Heart right ventricle (tissue), 16 donors: ENCODE data around the gene FAM227B. TPM values are rescaled to one million over a fixed set of nuclear protein-coding genes. Genes with fewer than 3 reads are reported as not detected.

Experiments
- ATAC-seq, 8 donors: fragments of 200-7000 bp; cut with Tn5 transposase; one replicate each; pipeline ENCODE4 v1.9.1; 2020; ENCODE audit warnings: mild to moderate bottlenecking in 8 of 8, moderate library complexity in 8 of 8, moderate number of reproducible peaks in 1 of 8
- DNase-seq, 2 donors: peaks; one replicate each; pipeline ENCODE4 v3.0.0-alpha.2; 2020
- H3K27ac ChIP-seq, 10 donors: fragments of 200-600 bp; sonication (generic) in 2 of 10; one replicate each; pipeline versions ENCODE4 v1.5.0 to v1.8.0; 2020 to 2022; ENCODE audit warnings: mild to moderate bottlenecking in 3 of 10
- H3K27me3 ChIP-seq, 7 donors: fragments of 200-600 bp; one replicate each; pipeline ENCODE4 v1.8.0; 2021 to 2022; ENCODE audit warnings: mild to moderate bottlenecking in 2 of 7
- H3K36me3 ChIP-seq, 9 donors: fragments of 200-600 bp; sonication (generic) in 1 of 9; one replicate each; pipeline versions ENCODE4 v1.5.0 to v1.8.0; 2020 to 2022; ENCODE audit warnings: mild to moderate bottlenecking in 2 of 9
- H3K4me1 ChIP-seq, 9 donors: fragments of 200-600 bp; sonication (generic) in 1 of 9; one replicate each; pipeline versions ENCODE4 v1.5.0 to v1.8.0; 2020 to 2022; ENCODE audit warnings: mild to moderate bottlenecking in 4 of 9
- H3K4me3 ChIP-seq, 10 donors: fragments of 200-600 bp; sonication (generic) in 2 of 10; one replicate each; pipeline versions ENCODE4 v1.5.0 to v1.8.0; 2020 to 2022; ENCODE audit warnings: mild to moderate bottlenecking in 7 of 10, moderate library complexity in 2 of 10
- H3K9me3 ChIP-seq, 11 donors: fragments of 200-600 bp in 10 of 11; sonication (generic) in 2 of 11; one replicate each; pipeline versions ENCODE4 v1.5.0 to v1.8.0; 2013 to 2022; ENCODE audit warnings: mild to moderate bottlenecking in 2 of 11, control low read depth in 1 of 11, moderate library complexity in 1 of 11
- CTCF ChIP-seq, 9 donors: fragments of 200-600 bp; sonication (generic) in 2 of 9; IDR thresholded peaks; one replicate each; pipeline versions ENCODE4 v1.5.0 to v1.8.0; 2021 to 2022; ENCODE audit warnings: antibody characterized with exemption in 9 of 9, mild to moderate bottlenecking in 5 of 9, moderate library complexity in 1 of 9
- WGBS, 2 donors: extraction: QIAGEN DNeasy Blood & Tissue Kit; methylation state at CpG; one replicate each; pipeline ENCODE4 v1.1.7; 2013; ENCODE audit warnings: inconsistent platforms in 1 of 2; 5-methylcytosine and 5-hydroxymethylcytosine counted together
- intact Hi-C, 10 donors: fragments of 100-400 bp; cut with DNase I; formaldehyde crosslinking; loops; one replicate each; pipeline versions ENCODE4 v1.11.1 to v1.14.2; 2022
- polyA plus RNA-seq, 2 donors: library from polyadenylated mRNA; stranded (reverse); fragments of 200-250 nt; gene quantifications; one replicate each; pipeline ENCODE4 v1.2.3, GENCODE V29; 2013
- total RNA-seq, 10 donors: library from RNA; stranded (reverse); fragmentation: NEBNext Ultra II Directional in 3 of 10; extraction: Animal tissue kit (Norgen Biotek cat#: 25700) in 3 of 10; gene quantifications; one replicate each; pipeline versions ENCODE4 v1.2.1 to v1.2.4, GENCODE V29; 2021 to 2023
- donor health status: Arrhythmogenic right ventricular cardiomyopathy.
- donor health status: ischemic (EF 13 %, LVEDD 7.1; RV severe dilation, severe dysfunction).
- donor health status: healthy with polysubstance abuse.
- donor health status: DM: no; HTN: yes; CAD: no.
- donor health status: DM: no; HTN: no; CAD: no.
- donor health status: ischemic (EF 25% LVEDD 6.9; RV normal size, moderate dysfunction).
- donor health status: ischemic (EF 25% LVEDD 5.7; RV mildly dilated, moderate dysfunction).
- donor health status: healthy.
- donor health status: DM: yes; HTN: yes; CAD: no.
- donor health status: Ischemic cardiomyopathy.
- donor health status: ischemic (EF 35%, LVEDD 5.7; RV mildly dilated, moderate dysfunction).
- donor health status: nonischemic (EF 11% LVEDD 7.7; RV severe dilation, severe dysfunction).
- donor health status: DM: yes; HTN: yes; CAD: no.
- donor health status: PGD.
- donor health status: ischemic (EF 29% LVEDD 5.4; RV normal size, mild dysfunction).
- donor health status: nonischemic (EF 23%, LVEDD 6.1; RV moderate dilation, normal function).

The FAM227B gene
- total and polyA plus RNA-seq, 12 donors: 5.1 to 22.8 (median 14.4) TPM

GRCh38 chr15:49460411-49460941 is 160.1 kb downstream of the FAM227B start:
- H3K4me3 ChIP-seq: no peak overlapping the region
- 63 to 80% methylated on average over 2 of the region's 2 CpGs for WGBS, 2 donors
- peak overlapping the region in 2 of 10 donors; percentile 22 to 32 for H3K27ac ChIP-seq
- H3K36me3 ChIP-seq: no peaks in the 10 kb centered on the region
- DNase-seq (no peak), ATAC-seq (no peak)
- H3K9me3 ChIP-seq: no peaks in the 10 kb centered on the region
- no peak for TF ChIP-seq CTCF (IDR thresholded peaks at IDR 0.05)
- H3K27me3 ChIP-seq: no peaks in the 10 kb centered on the region
- intact Hi-C loops: loop anchor here in 1 of 10 donors (5.0 kb wide), 1 partner anchor 33 kb away; no protein-coding TSS in a partner anchor
- peaks cover 0 to 52% (median 23%) of the 10 kb centered on the region in 9 donors for H3K4me1 ChIP-seq

- H3K27me3 ChIP-seq: no peaks in the 10 kb centered on the region
- WGBS, 2 donors: 9 to 19% methylated on average over 2 of the region's 2 CpGs
- no peaks in the 10 kb centered on the region for H3K36me3 ChIP-seq
- intact Hi-C loops: no loop called here
- H3K27ac ChIP-seq: peak overlapping the region in 2 of 10 donors; percentile 3 to 24
- DNase-seq (no peak), ATAC-seq (peak in 1 of 8 donors; percentile 39)
- H3K9me3 ChIP-seq: no peaks in the 10 kb centered on the region
- H3K4me3 ChIP-seq: no peak overlapping the region
- no peak for TF ChIP-seq CTCF (IDR thresholded peaks at IDR 0.05)
- peaks cover 0 to 56% (median 22%) of the 10 kb centered on the region in 9 donors for H3K4me1 ChIP-seq
Observed at GRCh38 chr15:49458145-49458544, 162.5 kb downstream of the FAM227B start.

- ATAC-seq (peak in 1 of 8 donors; percentile 47), DNase-seq (no peak)
- no peaks in the 10 kb centered on the region for H3K36me3 ChIP-seq
- H3K4me3 ChIP-seq: no peak overlapping the region
- intact Hi-C loops: no loop called here
- peaks cover 0 to 38% (median 11%) of the 10 kb centered on the region in 9 donors for H3K4me1 ChIP-seq
- no peaks in the 10 kb centered on the region for H3K9me3 ChIP-seq
- peak overlapping the region in 1 of 10 donors; percentile 10 for H3K27ac ChIP-seq
- H3K27me3 ChIP-seq: no peaks in the 10 kb centered on the region
- no peak for TF ChIP-seq CTCF (IDR thresholded peaks at IDR 0.05)
Observed at GRCh38 chr15:49456166-49456565, 164.5 kb downstream of the FAM227B start.

- peaks cover 0 to 36% (median 4%) of the 10 kb centered on the region in 9 donors for H3K4me1 ChIP-seq
- ATAC-seq: no peak
- H3K9me3 ChIP-seq: no peaks in the 10 kb centered on the region
- 91 to 93% methylated on average over 1 of the region's 1 CpG for WGBS, 2 donors
- H3K27me3 ChIP-seq: no peaks in the 10 kb centered on the region
- intact Hi-C loops: no loop called here
- H3K36me3 ChIP-seq: no peaks in the 10 kb centered on the region
- TF ChIP-seq CTCF (IDR thresholded peaks at IDR 0.05): no peak
- no peak for DNase-seq
- no peak overlapping the region for H3K27ac ChIP-seq
- H3K4me3 ChIP-seq: no peak overlapping the region
Observed at GRCh38 chr15:49452595-49452994, 168.0 kb downstream of the FAM227B start.
